Activated CD4-positive, CD25-positive, alpha-beta regulatory T cell (primary cell): ENCODE results near the gene MS4A6A.
"Not testable (repeated sequence)": the region's sequence is repeated elsewhere in the genome, so short reads cannot be mapped to it uniquely, and the experiment has no call there.

ENCODE experiments used
- DNase-seq, 4 experiments: peaks; one replicate each; lab custom pipeline; 2025; lab: John Stamatoyannopoulos, UW

The MS4A6A gene, protein sequence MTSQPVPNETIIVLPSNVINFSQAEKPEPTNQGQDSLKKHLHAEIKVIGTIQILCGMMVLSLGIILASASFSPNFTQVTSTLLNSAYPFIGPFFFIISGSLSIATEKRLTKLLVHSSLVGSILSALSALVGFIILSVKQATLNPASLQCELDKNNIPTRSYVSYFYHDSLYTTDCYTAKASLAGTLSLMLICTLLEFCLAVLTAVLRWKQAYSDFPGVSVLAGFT

DNA sequence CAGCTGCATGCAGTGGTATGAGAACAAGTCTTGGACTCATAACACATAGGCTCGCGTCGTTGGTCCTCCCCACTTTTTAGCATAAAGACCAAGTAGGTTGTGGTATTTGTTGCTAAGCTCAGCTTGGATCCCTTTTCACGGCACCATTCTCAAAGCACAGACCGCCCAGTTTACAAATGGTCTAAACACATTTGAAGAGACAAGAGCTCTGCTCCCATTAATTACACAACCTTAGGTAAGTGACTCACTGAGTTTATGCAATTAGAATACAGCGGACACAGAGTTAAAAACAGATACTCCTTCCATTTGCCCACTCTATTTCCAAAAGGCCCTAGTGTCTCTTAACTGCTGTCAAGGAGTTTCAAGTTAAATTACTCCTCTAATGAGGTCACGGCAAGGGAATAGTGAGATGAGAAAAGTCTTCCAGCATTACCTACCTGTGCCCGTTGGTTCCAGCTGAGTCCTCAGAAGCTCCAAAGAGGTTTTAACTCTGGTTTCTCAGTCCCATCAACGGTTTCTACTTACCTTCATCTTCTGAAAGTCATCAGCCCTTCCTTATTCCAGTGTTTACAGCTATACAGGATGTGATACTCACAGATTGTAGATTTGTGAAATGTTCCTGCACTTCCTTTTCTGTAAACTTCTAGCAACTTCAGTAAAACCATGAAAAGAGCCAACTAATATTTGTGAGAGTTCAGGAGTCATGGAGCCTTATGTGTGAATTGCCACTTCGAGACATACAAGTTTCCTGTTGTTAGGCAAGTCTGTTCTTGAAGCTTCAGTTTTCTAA, at the start of gene MS4A6A:
Gene MS4A6A, minus strand, starts transcription at position 543 of the 790 bp plus-strand sequence. CDS start 1,356 bp downstream, outside the sequence.
- DNase-seq: no peak

DNA sequence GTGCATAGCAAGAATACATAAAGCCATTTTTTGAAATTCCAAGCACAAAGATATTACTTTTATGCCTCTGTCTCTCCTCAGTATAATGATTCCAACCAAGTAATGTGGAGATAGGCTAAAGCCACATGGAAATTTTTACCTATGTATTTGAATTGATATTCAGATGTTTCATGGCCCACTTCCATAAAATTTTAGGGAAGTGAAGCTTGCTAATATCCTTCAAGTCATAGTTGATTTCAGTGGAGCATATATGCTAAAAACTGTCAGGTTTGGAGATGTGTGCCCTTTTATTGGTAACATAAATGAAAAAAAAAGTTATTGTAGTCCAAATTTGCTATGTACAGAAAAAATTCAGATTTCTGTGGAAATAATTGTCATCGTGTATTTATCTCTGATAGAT, 47.8 kb upstream of the MS4A6A start:
- DNase-seq: no peak

DNA sequence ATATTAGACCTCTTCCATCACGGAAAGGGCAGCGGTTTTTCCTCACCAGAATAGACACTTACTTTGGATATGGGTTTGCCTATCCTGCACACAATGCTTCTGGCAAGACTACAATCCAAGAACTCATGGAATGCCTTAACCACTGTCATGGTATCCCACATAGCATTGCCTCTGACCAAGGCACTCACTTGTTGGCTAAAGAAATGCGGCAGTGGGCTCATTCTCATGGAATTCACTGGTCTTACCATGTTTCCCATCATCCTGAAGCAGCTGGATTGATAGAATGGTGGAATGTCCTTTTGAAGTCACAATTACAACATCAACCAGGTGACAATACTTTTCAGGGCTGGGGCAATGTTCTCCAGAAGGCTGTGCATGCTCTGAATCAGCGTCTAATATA, 39.3 kb upstream of the MS4A6A start:
- no peak for DNase-seq

DNA sequence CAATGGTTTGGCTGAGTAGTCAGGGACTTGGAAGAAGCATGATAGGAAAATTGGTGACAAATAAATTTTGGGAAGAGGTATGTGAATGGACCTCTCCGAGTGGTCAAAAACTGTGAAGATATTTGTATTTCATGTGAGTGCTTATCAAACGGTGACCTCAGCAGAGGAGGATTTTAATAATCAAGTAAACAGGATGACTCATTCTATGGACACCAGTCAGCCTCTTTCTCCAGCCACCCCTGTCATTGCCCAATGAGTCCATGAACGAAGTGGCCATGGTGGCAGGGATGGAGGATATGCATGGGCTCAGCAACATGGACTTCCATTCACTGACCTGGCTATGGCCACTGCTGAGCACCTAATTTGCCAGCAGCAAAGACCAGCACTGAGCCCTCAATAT, 38.8 kb upstream of the MS4A6A start:
- no peak for DNase-seq

DNA sequence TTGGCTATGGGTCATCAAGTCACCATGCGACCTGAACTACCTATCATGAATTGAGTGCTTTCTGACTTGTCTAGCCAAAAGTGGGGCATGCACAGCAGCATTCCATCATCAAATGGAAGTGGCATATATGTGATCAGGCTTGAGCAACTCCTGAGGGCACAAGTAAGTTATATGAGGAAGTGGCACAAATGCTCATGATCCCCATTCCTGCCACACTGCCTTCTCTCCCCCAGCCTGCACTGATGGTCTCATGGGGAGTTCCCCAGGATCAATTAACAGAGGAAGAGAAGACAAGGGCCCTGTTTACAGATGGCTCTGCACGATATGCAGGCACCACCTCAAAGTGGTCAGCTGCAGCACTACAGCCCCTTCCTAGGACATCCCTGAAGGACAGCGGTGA, 38.3 kb upstream of the MS4A6A start:
- DNase-seq: no peak

DNA sequence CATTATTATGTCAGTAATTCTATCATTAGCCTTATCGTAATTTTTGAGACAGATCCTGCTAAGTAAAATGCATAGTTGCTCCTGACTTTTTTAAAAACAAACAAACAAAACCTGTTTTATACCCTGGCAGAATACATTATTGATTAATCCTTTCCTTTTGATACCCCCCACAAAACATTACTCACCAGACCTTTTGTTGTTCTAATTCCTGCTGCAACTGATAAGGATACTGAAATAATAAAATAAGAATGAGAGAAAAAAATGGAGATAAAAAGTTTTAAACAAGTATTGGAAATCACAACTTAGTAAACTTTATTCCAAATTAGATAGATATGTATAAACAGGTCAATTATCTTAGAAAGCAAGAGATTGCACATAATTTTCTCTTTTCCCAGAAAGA, 31.5 kb upstream of the MS4A6A start:
- no peak for DNase-seq

DNA sequence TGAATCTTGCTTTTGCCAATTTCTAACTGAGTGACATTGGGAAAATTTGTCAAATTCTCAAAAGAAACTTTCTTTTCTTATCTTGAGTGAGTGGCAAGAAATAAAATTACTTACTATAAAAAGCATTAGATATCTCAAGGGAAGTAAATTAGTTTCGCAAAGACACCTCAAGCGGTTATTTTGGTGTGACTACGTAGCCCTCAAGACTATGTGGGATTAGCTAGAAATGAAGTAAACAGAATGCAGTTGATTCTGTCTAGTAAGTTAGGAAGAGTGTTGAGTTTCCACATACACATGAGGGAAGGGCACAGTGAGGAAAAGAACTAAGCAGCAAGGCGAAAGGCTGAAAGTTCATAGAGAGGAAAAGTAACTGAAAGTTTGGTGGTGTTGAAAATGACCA, 28.3 kb upstream of the MS4A6A start:
- no peak for DNase-seq

DNA sequence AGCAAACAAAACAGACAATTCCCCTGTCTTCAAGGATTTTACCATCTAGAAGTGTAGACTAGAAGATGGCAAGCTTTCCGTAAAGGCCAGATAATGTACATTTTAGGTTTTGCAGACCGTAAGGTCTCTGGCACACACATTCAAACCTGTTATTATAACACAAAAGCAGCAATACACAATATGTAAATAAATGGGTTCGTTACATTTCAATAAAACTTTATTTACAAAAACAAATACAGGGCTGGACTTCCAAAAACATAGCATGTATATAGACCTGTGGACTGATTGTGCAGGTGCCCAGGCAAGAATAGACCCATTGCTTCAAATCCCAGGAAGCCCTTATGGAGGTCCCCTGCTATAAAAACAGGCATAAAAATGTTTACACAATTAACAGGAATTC, 27.1 kb upstream of the MS4A6A start:
- DNase-seq: no peak

DNA sequence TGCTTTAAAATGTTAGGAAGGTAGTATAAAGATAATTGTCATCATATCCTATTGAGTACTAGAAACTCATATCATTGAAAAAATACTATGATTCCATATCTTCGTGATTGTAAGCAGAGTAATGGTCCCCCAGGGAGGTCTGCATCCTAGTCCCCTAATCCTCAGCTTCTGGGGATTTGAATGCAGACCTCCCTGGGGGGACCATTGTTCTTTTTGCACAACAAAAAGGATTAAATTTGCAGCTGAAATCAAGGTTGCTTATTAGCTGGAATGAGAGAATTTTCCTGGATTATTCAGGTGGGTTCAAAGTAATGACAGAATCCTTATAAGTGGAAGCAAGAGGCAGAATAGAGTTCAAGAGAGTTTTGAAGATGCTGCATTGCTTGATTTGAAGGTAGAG, 26.1 kb upstream of the MS4A6A start:
- no peak for DNase-seq

DNA sequence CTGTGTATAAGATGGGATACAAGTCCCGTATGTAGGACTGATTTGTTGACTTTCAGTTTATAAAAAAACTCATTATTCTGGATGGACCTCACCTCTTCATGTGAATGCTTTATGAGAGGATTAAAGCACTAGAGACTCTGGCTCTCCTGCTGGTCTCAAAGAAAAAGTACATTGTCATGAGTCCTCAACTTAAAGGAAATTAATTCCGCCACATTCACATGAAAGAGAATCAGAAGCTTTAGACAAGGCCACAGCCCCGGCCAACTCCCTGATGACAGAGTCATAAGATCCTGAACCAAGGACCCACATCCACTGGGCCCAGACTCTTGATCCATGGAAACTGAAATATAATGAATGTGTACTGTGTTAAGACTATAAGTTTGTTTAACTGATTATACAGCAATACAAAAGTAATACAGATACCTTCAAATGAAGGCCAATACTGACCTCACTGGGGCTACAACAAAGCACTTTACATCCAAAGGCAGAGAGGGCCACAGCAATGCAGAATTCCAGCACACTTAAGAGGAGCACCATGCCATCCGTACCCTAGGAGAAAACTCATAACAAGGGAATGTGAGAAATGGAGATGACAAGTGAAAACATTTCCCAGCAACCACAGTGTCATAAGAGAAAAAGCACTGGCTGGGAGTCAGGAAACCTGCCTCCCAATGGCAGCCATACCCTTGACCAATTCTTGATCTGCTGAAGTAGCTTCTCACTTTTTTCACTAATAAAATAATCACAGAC, 25.4 kb upstream of the MS4A6A start:
- no peak for DNase-seq

DNA sequence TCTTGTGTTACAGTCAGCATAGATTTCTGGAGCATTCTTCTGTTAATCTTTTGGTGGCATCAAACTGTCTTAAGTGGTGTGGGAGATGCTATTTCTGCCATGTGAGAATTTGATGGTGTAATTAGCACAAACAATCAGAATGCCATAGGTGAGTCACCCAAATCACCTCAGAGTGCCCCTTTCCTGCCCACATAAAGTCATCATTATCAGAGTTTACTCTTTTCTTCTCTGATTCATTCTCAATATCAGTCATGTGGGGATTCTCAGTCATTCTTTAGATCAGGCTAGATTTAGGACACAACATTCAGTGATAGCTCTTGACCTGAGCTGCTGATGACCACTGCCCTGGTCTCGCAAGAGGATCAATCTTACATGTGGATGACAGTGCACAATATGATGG, 23.7 kb upstream of the MS4A6A start:
- no peak for DNase-seq

DNA sequence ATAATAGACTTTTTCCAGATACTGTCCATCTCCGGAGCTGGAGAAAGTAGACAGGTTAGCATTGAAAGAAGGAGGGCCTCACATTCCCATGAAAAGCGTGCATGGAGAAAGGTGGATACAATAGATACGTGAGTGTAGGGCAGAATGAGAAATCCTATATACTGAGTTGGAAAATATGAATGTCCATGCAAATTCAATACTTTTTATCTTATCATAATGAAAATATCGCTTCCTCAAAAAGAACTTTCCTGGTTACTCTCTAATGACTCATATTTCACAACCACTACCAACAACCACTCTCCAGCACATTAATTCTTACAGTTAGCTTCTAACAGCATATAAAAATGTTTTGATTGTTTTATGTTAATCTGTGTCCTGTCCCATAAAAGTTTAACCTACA, 22.0 kb upstream of the MS4A6A start:
- no peak for DNase-seq

DNA sequence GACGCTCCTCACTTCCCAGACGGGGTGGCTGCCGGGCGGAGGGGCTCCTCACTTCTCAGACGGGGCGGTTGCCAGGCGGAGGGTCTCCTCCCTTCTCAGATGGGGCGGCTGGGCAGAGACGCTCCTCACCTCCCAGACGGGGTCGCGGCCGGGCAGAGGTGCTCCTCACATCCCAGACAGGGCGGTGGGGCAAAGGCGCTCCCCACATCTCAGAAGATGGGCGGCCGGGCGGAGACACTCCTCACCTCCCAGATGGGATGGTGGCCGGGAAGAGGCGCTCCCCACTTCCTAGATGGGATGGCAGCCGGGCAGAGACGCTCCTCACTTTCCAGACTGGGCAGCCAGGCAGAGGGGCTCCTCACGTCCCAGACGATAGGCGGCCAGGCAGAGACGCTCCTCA, 18.5 kb upstream of the MS4A6A start:
- not testable (repeated sequence) for DNase-seq

DNA sequence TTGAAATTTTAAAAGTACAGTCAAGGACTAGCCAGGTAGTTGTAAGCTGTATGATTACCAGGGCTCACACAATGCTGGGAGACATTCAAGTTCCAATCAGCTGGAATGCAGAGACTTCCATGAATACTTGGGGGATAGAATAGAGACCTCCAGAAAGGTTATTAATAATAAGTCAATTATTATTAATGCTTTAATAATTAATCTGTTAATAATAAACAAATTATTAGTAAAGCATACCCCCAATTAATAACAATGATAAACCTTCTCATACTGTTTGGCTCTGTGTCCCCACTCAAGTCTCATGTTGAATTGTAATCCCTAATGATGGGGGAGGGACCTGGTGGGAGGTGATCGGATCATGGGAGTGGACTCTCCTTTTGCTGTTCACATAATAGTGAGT, 14.6 kb upstream of the MS4A6A start:
- no peak for DNase-seq

DNA sequence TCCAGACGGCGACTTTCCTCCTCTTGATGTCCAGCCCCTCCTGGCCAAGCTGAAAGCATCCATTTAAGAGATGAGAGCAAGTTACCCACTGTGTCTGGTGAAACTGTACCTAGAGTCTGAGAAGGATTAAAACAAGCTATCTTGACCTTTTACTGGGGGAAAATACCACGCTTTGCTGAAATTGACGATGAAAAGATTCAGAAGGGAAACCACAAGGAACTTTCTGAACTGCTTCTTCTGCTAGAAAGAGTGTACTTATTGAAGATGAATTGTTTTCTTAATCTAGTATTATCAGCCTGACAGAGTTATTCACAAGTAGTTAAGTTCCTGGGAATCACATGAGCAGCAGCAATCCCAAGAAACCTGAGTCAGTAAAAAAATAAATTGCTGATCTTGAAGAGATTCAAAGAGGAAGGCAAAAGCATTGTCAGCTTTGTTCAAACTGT, 13.1 kb upstream of the MS4A6A start:
- DNase-seq: no peak

DNA sequence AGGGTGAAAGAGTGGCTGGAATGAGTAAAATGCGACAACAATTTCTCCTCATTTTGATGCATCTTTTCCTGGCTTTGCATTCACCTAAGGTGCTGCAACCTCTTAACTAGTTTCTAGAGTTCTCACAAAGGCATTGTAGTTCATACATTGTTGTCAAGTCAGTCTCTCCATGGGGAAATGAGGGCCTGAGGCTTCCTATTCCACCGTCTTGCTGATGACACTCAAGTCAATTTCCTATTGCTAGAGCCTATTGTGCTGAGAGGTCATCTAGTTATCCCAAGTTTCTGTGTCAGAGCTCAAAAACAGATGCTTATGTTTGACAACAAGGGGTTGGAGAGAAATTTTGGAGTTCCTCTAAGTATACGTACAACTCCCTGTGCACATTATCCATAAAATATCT, 11.6 kb upstream of the MS4A6A start:
- DNase-seq: no peak

DNA sequence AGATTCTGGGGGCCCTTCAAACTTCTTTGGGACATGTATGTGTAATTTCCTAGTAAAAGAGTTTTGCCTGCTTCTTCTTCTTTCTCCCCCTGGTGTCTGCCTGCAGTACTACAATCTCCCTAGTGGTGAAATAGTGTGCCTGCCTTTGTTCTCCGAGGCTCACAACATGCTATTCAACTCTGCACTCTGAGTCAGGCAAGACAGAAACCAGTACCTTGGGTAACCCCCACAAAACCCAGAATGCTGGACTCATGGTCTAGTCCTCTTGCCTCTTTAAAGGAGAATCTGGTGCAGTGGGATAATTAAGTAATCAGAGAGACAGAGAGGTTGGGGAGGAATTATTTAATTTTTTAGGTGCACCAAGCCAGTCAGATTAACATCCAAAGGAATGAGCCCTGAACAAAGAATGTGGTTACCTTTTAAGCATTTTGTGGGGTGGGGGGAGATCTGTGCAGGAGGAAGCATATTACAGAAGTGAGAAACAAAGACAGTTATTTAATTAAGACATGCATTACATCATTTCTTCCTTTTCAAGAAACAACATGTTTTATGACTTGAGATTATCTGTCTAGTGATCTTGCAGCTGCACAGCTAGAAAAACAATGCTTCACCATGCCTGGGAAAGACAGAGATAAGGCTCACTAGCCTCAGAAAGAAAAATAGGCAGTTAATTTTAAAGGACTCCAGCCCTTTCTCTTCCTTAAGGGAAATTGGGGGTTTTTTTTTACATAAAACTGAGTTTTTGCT, 11.0 kb upstream of the MS4A6A start:
- DNase-seq: peak in 3 of 4 experiments; percentile 10 to 45 (median 22)

DNA sequence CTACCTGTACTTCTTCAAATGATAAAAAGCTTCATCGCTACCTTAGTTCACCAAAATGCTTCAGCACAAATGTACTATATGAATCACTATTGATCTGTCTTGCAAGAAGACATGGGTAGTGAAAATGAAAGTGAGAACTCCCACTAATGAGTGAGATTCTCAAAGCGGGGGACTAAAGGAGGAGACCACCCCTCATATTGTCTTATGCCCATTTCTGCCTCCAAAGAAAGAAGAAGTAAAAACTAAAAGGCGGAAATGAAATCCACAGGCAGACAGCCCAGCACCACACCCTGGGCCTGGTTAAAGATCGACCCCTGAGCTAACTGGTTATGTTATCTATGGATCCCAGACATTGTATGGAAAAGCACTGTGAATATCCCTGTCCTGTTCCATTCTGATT, 9.7 kb upstream of the MS4A6A start:
- not testable (repeated sequence) for DNase-seq

DNA sequence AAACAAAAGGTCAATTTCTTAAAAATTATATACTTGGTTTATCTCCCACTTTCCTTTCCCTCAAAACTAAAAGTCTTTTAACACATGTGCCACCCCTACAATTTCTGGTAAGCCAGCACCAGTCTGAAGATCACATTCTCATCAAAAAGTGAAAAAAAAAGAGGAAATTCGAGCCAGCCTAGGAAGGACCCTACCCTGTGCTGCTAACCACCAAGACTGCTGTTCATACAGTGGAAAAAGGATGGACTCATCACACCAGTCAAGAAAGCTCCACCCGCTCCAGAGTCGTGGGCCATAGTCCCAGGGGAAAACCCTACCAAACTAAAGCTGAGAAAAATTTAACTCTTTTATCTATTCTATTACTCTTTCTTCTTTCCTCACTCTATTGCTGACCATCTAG, 5.6 kb upstream of the MS4A6A start:
- not testable (repeated sequence) for DNase-seq

DNA sequence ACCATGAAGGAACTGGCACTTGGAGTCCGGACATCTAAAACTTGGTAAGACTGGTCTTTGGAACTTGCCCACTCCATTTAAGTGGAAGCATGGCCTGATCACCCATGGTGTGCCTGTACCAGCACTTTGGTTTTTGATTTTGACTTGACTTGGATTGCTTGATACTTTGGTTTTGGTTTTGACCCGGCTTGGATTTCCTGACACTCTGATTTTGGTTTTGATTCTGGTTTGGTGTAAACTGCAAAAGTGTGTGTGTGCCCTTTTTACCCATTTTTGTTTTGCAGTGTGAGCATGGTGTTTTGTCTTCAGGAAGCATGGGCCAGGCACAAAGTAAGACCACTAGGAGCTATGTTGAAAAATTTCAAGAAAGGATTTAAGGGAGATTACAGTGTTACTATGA, 3.2 kb upstream of the MS4A6A start:
- DNase-seq: not testable (repeated sequence)

DNA sequence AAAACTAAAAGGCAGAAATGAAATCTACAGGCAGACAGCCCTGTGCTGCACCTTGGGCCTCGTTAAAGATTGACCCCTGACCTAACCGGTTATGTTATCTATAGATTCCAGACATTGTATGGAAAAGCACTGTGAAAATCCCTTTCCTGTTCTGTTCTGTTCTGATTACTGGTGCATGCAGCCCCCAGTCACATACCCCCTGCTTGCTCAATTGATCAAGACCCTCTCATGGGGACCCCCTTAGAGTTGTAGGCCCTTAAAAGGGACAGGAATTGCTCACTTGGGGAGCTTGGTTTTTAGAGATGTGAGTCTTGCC, 2.6 kb upstream of the MS4A6A start:
- not testable (repeated sequence) for DNase-seq

DNA sequence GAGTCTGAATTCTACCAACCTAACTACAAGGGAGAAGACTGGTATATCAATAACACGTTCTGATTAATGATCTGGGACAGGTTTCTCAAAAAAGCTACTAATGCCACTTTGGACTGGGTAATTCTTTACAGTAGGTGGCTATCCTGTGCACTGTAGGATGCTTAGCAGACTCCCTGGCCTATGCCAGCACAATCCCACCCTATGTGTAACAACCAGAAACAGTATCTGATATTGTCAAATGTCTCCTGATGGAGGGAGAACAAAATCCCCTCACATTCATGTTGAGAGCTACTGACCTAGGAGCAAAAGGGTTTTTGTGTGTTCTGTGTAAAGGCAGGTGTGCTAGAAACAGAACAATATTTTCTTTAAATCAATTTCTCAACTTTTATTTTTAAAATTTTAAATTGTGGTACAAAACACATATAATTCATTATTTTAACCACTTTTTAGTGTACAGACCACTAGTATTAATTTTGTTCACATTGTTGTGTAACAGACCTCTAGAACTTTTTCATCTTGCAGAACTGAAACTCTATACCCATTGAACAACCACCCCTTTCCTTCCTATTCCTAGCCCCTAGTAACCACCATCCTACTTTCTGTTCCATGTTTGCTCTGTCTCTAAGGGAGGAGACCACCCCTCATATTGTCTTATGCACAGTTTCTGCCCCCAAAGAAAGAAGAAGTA, 2.1 kb upstream of the MS4A6A start:
- DNase-seq: no peak
